ENCODE measurements around the gene WDR47.

The WDR47 gene

DNA sequence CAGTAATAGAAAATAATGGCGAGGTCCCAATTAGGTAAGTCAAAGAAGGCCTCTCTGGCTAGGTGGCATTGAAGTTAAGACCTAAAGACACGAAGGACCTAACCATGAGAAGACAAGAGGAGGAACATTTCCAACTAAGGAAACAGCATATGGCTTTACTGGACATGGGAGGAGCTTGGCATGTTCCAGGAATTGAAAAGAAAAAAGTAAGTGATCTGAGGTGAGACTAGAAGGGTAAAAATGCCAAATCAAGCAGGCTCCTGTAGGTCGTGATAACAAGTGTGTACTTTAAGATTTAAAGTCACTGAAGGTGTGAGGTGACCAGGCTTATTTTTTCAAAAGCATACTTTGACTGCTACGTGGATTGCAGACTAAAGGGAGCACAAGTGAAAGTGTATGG is 65.2 kb downstream of the WDR47 start:
- H4K20me1 ChIP-seq (ENCODE audit: insufficient read depth, low read length), result no peaks in the 10 kb centered on the region
- no peaks in the 10 kb centered on the region for H3K4me1 ChIP-seq (ENCODE audit: low read length)
- H2AFZ ChIP-seq (ENCODE audit: low read length), result no peak overlapping the region
- H3K79me2 ChIP-seq (ENCODE audit: low read length), result no peaks in the 10 kb centered on the region
- no peak overlapping the region for H3K27ac ChIP-seq (ENCODE audit: low read length)
- no peaks in the 10 kb centered on the region for H3K27me3 ChIP-seq (replicated peaks; ENCODE audit: insufficient read depth, low read length)
- no peak for DNase-seq
- H3K9me3 ChIP-seq (replicated peaks; ENCODE audit: insufficient read depth, low read length), result no peaks in the 10 kb centered on the region
- no peaks in the 10 kb centered on the region for H3F3A ChIP-seq (ENCODE audit: insufficient read depth, low read length)
- H3K4me2 ChIP-seq (ENCODE audit: low read depth, low read length), result no peak overlapping the region
- H3K9me2 ChIP-seq (replicated peaks; ENCODE audit: insufficient read depth, low read length), result no peaks in the 10 kb centered on the region
- H3K9ac ChIP-seq (ENCODE audit: low read length), result no peak overlapping the region
- TF ChIP-seq, protein P1, sequence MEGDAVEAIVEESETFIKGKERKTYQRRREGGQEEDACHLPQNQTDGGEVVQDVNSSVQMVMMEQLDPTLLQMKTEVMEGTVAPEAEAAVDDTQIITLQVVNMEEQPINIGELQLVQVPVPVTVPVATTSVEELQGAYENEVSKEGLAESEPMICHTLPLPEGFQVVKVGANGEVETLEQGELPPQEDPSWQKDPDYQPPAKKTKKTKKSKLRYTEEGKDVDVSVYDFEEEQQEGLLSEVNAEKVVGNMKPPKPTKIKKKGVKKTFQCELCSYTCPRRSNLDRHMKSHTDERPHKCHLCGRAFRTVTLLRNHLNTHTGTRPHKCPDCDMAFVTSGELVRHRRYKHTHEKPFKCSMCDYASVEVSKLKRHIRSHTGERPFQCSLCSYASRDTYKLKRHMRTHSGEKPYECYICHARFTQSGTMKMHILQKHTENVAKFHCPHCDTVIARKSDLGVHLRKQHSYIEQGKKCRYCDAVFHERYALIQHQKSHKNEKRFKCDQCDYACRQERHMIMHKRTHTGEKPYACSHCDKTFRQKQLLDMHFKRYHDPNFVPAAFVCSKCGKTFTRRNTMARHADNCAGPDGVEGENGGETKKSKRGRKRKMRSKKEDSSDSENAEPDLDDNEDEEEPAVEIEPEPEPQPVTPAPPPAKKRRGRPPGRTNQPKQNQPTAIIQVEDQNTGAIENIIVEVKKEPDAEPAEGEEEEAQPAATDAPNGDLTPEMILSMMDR (IDR thresholded peaks at IDR 0.05; ENCODE audit: low read length), result no peak
- TF ChIP-seq EZH2 (optimal IDR thresholded peaks at IDR 0.05; ENCODE audit: low read depth, low read length), result no peak
- no peak for TF ChIP-seq EZH2phosphoT487 (IDR thresholded peaks at IDR 0.05; ENCODE audit: low read length)
- no peaks in the 10 kb centered on the region for H3K36me3 ChIP-seq (replicated peaks; ENCODE audit: insufficient read depth, low read length)
- no peak overlapping the region for H3K4me3 ChIP-seq (ENCODE audit: low read length)

DNA sequence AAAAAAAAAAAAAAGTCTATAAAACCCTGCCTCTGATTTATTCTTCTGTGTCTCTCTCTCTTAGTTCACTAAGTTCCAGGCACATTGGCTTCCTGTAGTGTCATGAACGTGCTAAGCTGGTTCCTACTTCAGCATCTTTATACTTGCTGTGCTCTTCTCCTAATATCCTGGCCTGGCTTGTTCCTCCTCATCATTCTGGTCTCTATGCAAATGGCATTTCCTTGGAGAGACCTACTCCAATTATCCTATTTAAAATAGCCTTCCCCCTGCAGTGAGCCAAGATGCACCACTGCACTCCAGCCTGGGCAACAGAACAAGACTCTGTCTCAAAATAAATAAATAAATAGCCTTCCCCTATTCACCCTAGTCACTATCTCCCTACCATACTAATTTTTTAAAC is 69.0 kb downstream of the WDR47 start:
- Histone ChIP-seq H3K79me2 (ENCODE audit: low read length) (no peaks in the 10 kb centered on the region), H3K9me2 (replicated peaks; ENCODE audit: insufficient read depth, low read length) (no peaks in the 10 kb centered on the region), H3K4me3 (ENCODE audit: low read length) (no peak overlapping the region), H3K4me2 (ENCODE audit: low read depth, low read length) (no peak overlapping the region), H2AFZ (ENCODE audit: low read length) (no peak overlapping the region), H4K20me1 (ENCODE audit: insufficient read depth, low read length) (no peaks in the 10 kb centered on the region), H3K27me3 (replicated peaks; ENCODE audit: insufficient read depth, low read length) (no peaks in the 10 kb centered on the region), H3K9ac (ENCODE audit: low read length) (no peak overlapping the region), H3K9me3 (replicated peaks; ENCODE audit: insufficient read depth, low read length) (no peaks in the 10 kb centered on the region), H3K27ac (ENCODE audit: low read length) (no peak overlapping the region), H3K4me1 (ENCODE audit: low read length) (no peaks in the 10 kb centered on the region), H3K36me3 (replicated peaks; ENCODE audit: insufficient read depth, low read length) (no peaks in the 10 kb centered on the region), H3F3A (ENCODE audit: insufficient read depth, low read length) (no peaks in the 10 kb centered on the region)
- TF ChIP-seq, protein P1 (IDR thresholded peaks at IDR 0.05; ENCODE audit: low read length), result no peak
- TF ChIP-seq EZH2phosphoT487 (IDR thresholded peaks at IDR 0.05; ENCODE audit: low read length) (no peak), EZH2 (optimal IDR thresholded peaks at IDR 0.05; ENCODE audit: low read depth, low read length) (no peak)
- no peak for DNase-seq

DNA sequence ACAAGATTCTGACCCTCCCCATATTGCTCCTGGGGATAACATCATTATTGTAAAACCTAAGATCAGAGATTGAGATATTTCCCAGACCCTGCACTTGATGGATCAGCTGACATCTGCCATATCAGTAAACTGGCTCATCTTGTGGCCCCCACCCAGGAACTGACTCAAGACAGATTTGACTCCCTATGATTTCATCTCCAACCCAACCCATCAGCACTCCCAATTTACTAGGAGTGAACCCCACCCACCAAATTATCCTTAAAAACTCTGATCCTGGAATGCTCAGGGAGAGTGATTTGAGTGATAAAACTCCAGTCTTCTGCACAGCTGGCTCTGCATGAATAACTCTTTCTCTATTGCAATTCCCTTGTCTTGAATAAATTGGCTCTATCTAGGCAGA is 72.6 kb downstream of the WDR47 start:
- Histone ChIP-seq H4K20me1 (ENCODE audit: insufficient read depth, low read length) (no peaks in the 10 kb centered on the region), H3K4me3 (ENCODE audit: low read length) (no peak overlapping the region), H3K79me2 (ENCODE audit: low read length) (no peaks in the 10 kb centered on the region), H3K27me3 (replicated peaks; ENCODE audit: insufficient read depth, low read length) (no peaks in the 10 kb centered on the region), H2AFZ (ENCODE audit: low read length) (no peak overlapping the region), H3F3A (ENCODE audit: insufficient read depth, low read length) (no peaks in the 10 kb centered on the region), H3K9me3 (replicated peaks; ENCODE audit: insufficient read depth, low read length) (no peaks in the 10 kb centered on the region), H3K9ac (ENCODE audit: low read length) (no peak overlapping the region), H3K4me1 (ENCODE audit: low read length) (no peaks in the 10 kb centered on the region), H3K27ac (ENCODE audit: low read length) (no peak overlapping the region), H3K4me2 (ENCODE audit: low read depth, low read length) (no peak overlapping the region), H3K9me2 (replicated peaks; ENCODE audit: insufficient read depth, low read length) (no peaks in the 10 kb centered on the region), H3K36me3 (replicated peaks; ENCODE audit: insufficient read depth, low read length) (no peaks in the 10 kb centered on the region)
- TF ChIP-seq, protein P1 (IDR thresholded peaks at IDR 0.05; ENCODE audit: low read length), result no peak
- TF ChIP-seq EZH2 (optimal IDR thresholded peaks at IDR 0.05; ENCODE audit: low read depth, low read length), result no peak
- no peak for TF ChIP-seq EZH2phosphoT487 (IDR thresholded peaks at IDR 0.05; ENCODE audit: low read length)
- no peak for DNase-seq
